IPS-20b (cell line): ENCODE data around the gene CDH4.

ENCODE experiments used
- H3K27ac ChIP-seq: one replicate; pipeline ENCODE4 v1.5.1; 2013; ENCODE audit warnings: low read length
- H3K27me3 ChIP-seq: 2 replicates; pipeline ENCODE4 v1.6.1; 2013; ENCODE audit warnings: mild to moderate bottlenecking, low read length, inconsistent platforms; ENCODE audit not compliant: insufficient read depth
- H3K36me3 ChIP-seq: 2 replicates; pipeline ENCODE4 v1.6.1; 2013; ENCODE audit warnings: low read depth, mild to moderate bottlenecking, inconsistent platforms, low read length, moderate library complexity; ENCODE audit not compliant: insufficient read depth
- H3K4me1 ChIP-seq: 2 replicates; pipeline ENCODE4 v1.6.1; 2013; ENCODE audit warnings: mild to moderate bottlenecking, control low read depth, inconsistent platforms, low read length, moderate library complexity; ENCODE audit not compliant: insufficient read depth
- H3K4me3 ChIP-seq: 2 replicates; pipeline ENCODE4 v1.5.1; 2013; ENCODE audit warnings: mild to moderate bottlenecking, low read length, inconsistent platforms
- H3K9ac ChIP-seq: 2 replicates; pipeline ENCODE4 v1.6.1; 2013; ENCODE audit warnings: low read depth, mild to moderate bottlenecking, inconsistent platforms, low read length, moderate library complexity
- H3K9me3 ChIP-seq: 2 replicates; pipeline ENCODE4 v1.6.1; 2013; ENCODE audit warnings: mild to moderate bottlenecking, low read depth, low read length, inconsistent platforms; ENCODE audit not compliant: insufficient read depth

Gene CDH4

GRCh38 chr20:61571916-61572711 lies 320.1 kb downstream of the CDH4 start:
- H3K4me3 ChIP-seq = no peak overlapping the region
- no peaks in the 10 kb centered on the region for H3K36me3 ChIP-seq
- no peak overlapping the region for H3K27ac ChIP-seq
- peaks cover 2% of the 10 kb centered on the region; the same call in 1 of the 2 replicates for H3K4me1 ChIP-seq
- no peak overlapping the region for H3K9ac ChIP-seq
- H3K27me3 ChIP-seq = peaks cover 25% of the 10 kb centered on the region
- H3K9me3 ChIP-seq = no peaks in the 10 kb centered on the region

GRCh38 chr20:61572789-61573188 lies 320.7 kb downstream of the CDH4 start:
- peaks cover 32% of the 10 kb centered on the region for H3K27me3 ChIP-seq
- no peaks in the 10 kb centered on the region for H3K9me3 ChIP-seq
- H3K36me3 ChIP-seq = no peaks in the 10 kb centered on the region
- no peak overlapping the region for H3K27ac ChIP-seq
- no peaks in the 10 kb centered on the region; the same call in 1 of the 2 replicates for H3K4me1 ChIP-seq
- no peak overlapping the region for H3K9ac ChIP-seq
- H3K4me3 ChIP-seq = no peak overlapping the region

- no peak overlapping the region for H3K4me3 ChIP-seq
- H3K9me3 ChIP-seq = no peaks in the 10 kb centered on the region
- no peaks in the 10 kb centered on the region; the same call in 1 of the 2 replicates for H3K4me1 ChIP-seq
- H3K27me3 ChIP-seq = peaks cover 40% of the 10 kb centered on the region
- no peak overlapping the region for H3K27ac ChIP-seq
- H3K36me3 ChIP-seq = no peaks in the 10 kb centered on the region
- H3K9ac ChIP-seq = no peak overlapping the region
Observed at GRCh38 chr20:61573415-61574305, 321.6 kb downstream of the CDH4 start.

GRCh38 chr20:61575151-61575937 lies 323.3 kb downstream of the CDH4 start:
- no peak overlapping the region for H3K9ac ChIP-seq
- H3K36me3 ChIP-seq = no peaks in the 10 kb centered on the region

GRCh38 chr20:61576372-61576771 lies 324.3 kb downstream of the CDH4 start:
- H3K9ac ChIP-seq = no peak overlapping the region
- H3K27me3 ChIP-seq = peaks cover 44% of the 10 kb centered on the region
- no peaks in the 10 kb centered on the region for H3K36me3 ChIP-seq
- no peaks in the 10 kb centered on the region for H3K9me3 ChIP-seq
- H3K4me3 ChIP-seq = no peak overlapping the region
- no peaks in the 10 kb centered on the region for H3K4me1 ChIP-seq
- no peak overlapping the region for H3K27ac ChIP-seq

More at GRCh38 chr20:61575151-61575937, 323.3 kb downstream of the CDH4 start:
- Histone ChIP-seq H3K9me3 (no peaks in the 10 kb centered on the region), H3K4me1 (no peaks in the 10 kb centered on the region; the same call in 1 of the 2 replicates), H3K4me3 (no peak overlapping the region), H3K27ac (no peak overlapping the region), H3K27me3 (peaks cover 44% of the 10 kb centered on the region)

- H3K27ac ChIP-seq = no peak overlapping the region
- no peak overlapping the region for H3K4me3 ChIP-seq
- no peaks in the 10 kb centered on the region for H3K36me3 ChIP-seq
- H3K9me3 ChIP-seq = no peaks in the 10 kb centered on the region
- H3K27me3 ChIP-seq = peaks cover 48% of the 10 kb centered on the region
- no peaks in the 10 kb centered on the region for H3K4me1 ChIP-seq
- H3K9ac ChIP-seq = no peak overlapping the region
Observed at GRCh38 chr20:61577065-61577464, 325.0 kb downstream of the CDH4 start.

- no peaks in the 10 kb centered on the region for H3K36me3 ChIP-seq
- no peaks in the 10 kb centered on the region for H3K4me1 ChIP-seq
- no peak overlapping the region for H3K27ac ChIP-seq
- no peak overlapping the region for H3K9ac ChIP-seq
- H3K9me3 ChIP-seq = no peaks in the 10 kb centered on the region
- no peak overlapping the region for H3K4me3 ChIP-seq
- peaks cover 69% of the 10 kb centered on the region for H3K27me3 ChIP-seq
Observed at GRCh38 chr20:61579908-61580307, 327.8 kb downstream of the CDH4 start.

- no peak overlapping the region for H3K4me3 ChIP-seq
- no peaks in the 10 kb centered on the region for H3K36me3 ChIP-seq
- H3K27me3 ChIP-seq = peaks cover 61% of the 10 kb centered on the region
- H3K9ac ChIP-seq = no peak overlapping the region
- H3K9me3 ChIP-seq = no peaks in the 10 kb centered on the region
- H3K4me1 ChIP-seq = no peaks in the 10 kb centered on the region
- no peak overlapping the region for H3K27ac ChIP-seq
Observed at GRCh38 chr20:61580958-61581824, 329.1 kb downstream of the CDH4 start.

- H3K36me3 ChIP-seq = no peaks in the 10 kb centered on the region
- peaks cover 60% of the 10 kb centered on the region for H3K27me3 ChIP-seq
- no peak overlapping the region for H3K4me3 ChIP-seq
Observed at GRCh38 chr20:61581825-61582188, 329.7 kb downstream of the CDH4 start.

GRCh38 chr20:61582196-61582923 lies 330.3 kb downstream of the CDH4 start:
- H3K27me3 ChIP-seq = peaks cover 54% of the 10 kb centered on the region
- no peaks in the 10 kb centered on the region for H3K36me3 ChIP-seq
- H3K4me3 ChIP-seq = no peak overlapping the region
- no peaks in the 10 kb centered on the region for H3K9me3 ChIP-seq
- H3K9ac ChIP-seq = no peak overlapping the region
- no peaks in the 10 kb centered on the region for H3K4me1 ChIP-seq
- no peak overlapping the region for H3K27ac ChIP-seq

More at GRCh38 chr20:61581825-61582188, 329.7 kb downstream of the CDH4 start:
- no peaks in the 10 kb centered on the region for H3K9me3 ChIP-seq
- no peak overlapping the region for H3K9ac ChIP-seq
- no peak overlapping the region for H3K27ac ChIP-seq
- H3K4me1 ChIP-seq = no peaks in the 10 kb centered on the region
